GM19324 (cell line): Measurements from ENCODE around the gene PPFIA2.
"Not testable (repeated sequence)": the region's sequence is repeated elsewhere in the genome, so short reads cannot be mapped to it uniquely, and the experiment has no call there.

ENCODE experiments used
- ATAC-seq: cut with Tn5 transposase; IDR thresholded peaks from one replicate; pipeline ENCODE4 v1.9.1; 2021; ENCODE audit warnings: mild to moderate bottlenecking, moderate library complexity; ENCODE audit not compliant: unreplicated experiment, low FRiP score

The PPFIA2 gene

DNA sequence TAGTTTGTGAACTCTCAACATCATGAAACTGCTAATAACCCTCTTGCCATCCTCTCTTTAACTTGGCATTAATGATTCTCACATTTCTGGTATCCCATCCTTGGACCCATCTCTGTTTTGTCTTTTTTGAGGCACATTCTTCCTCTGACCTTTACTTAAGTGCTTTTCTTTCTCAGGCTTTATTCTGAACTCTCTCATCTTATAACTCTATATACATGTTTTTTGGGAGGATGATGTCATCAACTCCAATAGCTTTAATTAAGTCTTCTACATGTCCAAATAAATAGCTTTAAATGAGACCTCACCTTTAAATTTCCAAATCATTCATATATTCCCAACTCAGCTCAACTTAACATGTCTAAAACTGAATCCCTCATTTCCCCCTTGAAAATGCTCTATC, 88.4 kb downstream of the PPFIA2 start:
- no peak for ATAC-seq

GRCh38 chr12:81668475-81668874, 90.7 kb downstream of the PPFIA2 start:
- no peak for ATAC-seq

DNA sequence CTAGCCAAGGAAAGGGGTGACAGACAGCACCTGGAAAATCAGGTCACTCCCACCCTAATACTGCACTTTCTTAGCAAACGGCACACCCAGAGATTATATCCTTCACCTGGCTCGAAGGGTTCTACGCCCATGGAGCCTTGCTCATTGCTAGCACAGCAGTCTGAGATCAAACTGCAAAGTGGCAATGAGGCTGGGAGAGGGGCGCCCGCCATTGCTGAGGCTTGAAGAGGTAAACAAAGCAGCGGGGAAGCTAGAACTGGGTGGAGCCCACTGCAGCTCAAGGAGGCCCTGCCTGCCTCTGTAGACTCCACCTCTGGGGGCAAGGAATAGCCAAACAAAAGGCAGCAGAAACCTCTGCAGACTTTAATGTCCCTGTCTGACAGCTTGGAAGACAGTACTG, 99.8 kb downstream of the PPFIA2 start:
- ATAC-seq = not testable (repeated sequence)

GRCh38 chr12:81644503-81644902, 114.6 kb downstream of the PPFIA2 start:
- no peak for ATAC-seq

GRCh38 chr12:81639196-81639595, 120.0 kb downstream of the PPFIA2 start:
- no peak for ATAC-seq

GRCh38 chr12:81633127-81633526, 126.0 kb downstream of the PPFIA2 start:
- ATAC-seq = no peak

GRCh38 chr12:81627336-81628189, 131.6 kb downstream of the PPFIA2 start:
- no peak for ATAC-seq

GRCh38 chr12:81626406-81626805, 132.7 kb downstream of the PPFIA2 start:
- no peak for ATAC-seq

DNA sequence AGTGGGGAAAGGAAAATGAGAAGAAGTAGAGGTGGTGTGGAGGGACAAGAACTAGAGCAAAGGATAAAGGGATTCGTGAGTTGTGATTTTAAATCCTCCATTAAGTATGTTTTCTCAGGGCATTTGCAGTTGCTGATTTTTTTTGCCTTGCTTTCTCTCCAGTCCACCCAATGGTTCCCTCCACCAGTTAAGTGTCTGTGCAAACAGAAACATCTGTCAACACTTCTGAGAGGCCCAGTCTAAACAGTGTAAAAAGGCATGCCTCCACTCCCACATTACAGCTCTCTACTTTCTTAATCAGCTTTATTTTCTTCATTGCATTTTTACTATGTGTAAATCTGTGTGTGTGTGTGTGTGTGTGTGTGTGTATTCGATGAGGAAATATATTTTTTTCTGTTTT, 141.2 kb downstream of the PPFIA2 start:
- no peak for ATAC-seq

- no peak for ATAC-seq
These were observed 144.0 kb downstream of the PPFIA2 start for GRCh38 chr12:81615026-81615588.

DNA sequence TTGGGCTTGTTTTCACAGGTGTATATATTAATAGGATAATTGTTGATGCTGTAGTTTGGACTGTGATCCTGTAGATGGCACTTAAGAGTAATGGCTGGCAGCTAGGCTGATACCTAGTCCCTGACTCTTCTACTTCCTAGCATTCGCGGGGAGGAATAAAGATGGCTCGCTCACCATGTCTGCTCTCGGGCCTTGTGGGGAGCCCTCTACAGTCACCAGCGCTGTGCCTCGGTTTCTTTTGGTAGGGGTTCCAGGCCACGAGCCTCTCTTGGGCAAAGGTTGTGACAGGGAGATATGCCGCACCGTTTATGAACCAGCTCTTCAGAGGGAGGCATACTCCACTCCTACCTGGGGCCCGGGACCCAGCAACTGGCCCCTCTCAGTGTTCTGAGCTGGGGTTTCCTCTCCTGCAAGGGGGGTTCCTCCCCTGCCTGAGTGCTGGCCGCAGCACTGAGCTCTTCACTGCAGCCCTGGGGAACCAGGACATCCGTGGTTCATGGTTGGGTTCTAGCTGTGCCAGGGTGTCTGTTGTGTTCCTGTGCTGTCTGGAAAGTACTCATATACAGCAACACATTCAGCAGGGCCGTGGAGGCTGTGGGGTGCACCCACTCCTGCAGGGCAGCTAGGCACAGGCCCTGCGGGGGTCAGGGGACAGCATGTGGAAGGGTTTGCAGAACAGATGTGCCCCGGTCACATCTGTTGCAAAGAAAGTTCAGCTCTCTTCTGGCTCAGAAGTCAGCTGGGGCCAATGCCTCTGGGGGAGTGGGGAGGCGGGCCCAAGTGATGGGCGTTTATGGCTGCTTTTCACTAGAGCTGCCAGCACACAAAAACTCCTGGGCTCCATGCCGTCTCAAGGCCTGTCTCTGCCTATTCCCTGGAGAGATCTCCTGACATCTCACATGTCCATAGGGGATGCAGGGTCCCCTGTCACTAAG, 147.9 kb downstream of the PPFIA2 start:
- ATAC-seq = peak; percentile 74

GRCh38 chr12:81597928-81598604, 161.1 kb downstream of the PPFIA2 start:
- peak; percentile 83 for ATAC-seq

GRCh38 chr12:81596558-81596957, 162.6 kb downstream of the PPFIA2 start:
- no peak for ATAC-seq

- no peak for ATAC-seq
These were observed 167.9 kb downstream of the PPFIA2 start for GRCh38 chr12:81591256-81591655.

- not testable (repeated sequence) for ATAC-seq
These were observed 168.4 kb downstream of the PPFIA2 start for GRCh38 chr12:81590703-81591102.

DNA sequence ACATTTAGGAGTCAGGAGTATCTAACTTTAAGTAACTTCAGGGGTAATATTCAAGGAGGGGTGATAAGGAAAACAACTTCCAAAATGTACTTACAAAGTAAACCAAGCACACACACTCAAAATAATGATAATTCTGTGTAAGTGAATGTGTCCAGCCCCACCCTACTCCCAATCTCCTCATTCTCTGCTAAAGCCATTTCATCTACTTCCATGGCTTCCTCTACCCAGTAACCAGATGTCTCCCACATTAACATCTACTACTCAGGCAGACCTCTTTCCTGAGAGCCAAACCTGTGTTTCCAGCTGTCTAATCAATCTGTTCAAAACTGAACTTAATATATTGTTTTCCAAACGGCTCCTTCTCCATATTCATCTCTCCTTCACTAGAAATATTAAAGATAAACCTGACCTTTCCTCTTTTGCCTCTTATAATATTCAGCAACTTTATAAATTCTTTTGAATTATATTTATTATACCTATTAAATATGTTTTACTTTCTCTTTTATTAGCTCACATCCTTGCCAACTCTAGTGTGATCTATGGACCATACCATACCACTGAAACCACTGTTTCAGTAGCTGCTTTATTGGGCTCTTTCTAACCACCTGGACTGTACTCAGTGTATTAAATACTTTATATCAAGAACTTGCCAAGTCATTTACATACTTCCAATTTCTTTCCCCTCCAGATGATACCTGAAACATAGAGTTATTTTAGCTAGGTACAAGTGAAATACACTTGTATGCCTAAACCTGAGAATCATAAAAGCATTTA, 170.7 kb downstream of the PPFIA2 start:
- no peak for ATAC-seq

GRCh38 chr12:81585787-81586186, 173.4 kb downstream of the PPFIA2 start:
- ATAC-seq = no peak

DNA sequence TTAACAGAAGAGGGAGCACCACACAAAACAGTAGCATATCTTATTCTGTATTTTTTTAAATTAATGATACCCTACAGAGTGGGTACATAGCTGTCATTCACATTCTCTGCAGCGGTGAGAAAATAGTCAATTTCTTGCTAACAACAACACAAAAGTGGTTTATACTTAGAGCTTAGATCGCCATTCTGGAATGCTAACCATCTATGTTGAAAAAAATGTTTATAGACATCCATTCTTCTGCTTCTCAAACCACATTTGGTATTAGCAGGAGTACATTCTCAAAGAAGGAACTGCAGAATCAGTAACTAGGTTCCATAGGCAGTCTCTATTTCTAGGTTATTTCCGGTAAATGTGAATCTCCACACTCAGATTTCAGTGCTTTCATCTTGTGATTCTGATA, 185.9 kb downstream of the PPFIA2 start:
- no peak for ATAC-seq

DNA sequence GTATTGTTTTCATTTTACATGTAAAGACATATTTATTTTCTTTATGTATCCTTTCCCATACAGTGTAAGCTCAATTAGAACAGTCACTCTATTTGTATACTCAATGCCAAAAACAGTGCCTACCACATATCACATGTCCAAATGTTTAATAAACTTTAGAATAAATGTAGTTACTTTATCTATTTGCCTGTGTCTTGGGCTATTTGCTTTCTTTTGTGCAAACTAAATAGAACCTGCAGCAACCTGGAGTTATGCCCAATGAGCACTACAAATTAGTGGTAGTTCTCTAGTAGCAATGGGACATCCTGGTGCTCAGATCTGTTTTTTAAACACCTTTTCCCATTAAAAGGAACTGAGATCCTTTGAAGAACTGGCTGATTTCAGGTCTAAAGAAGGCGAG, 186.7 kb downstream of the PPFIA2 start:
- no peak for ATAC-seq

DNA sequence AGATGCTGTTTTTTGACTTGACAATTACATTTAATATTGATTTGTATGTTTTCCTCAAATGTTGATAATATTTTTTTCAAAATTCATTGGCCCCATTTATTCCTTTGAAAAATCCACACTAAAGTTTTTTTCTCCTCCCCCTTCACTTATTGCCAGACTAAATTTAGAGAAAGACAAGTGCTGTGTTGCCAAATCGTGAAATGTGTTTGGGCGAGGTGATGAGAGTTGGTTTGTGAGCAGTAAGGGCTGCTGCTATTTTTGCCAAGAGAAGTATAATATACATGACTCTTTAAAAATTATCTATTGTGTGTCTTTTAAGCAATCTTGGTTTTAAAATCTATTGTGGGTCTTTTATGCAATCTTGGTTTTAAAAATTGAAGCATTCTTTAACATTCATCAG, 188.9 kb downstream of the PPFIA2 start:
- no peak for ATAC-seq
